ENCODE results near the gene PHLDB2. TPM values are rescaled to one million over a fixed set of nuclear protein-coding genes. Genes with fewer than 3 reads are reported as not detected.

PHLDB2 gene
- total RNA-seq, 1 experiment from 2014 or later: 143 TPM

- ChIA-PET POLR2A (interaction anchor here (1.2 to 2.2 kb wide), 3 partner anchors 11 to 39 kb away, joined by 3 to 7 read pairs (median 4); partner anchors contain the start of gene ABHD10), RAD21 (ENCODE audit: low non-redundant PET in 1 of 2, low total read pairs in 2 of 2, uncharacterized antibody in 2 of 2, unreplicated experiment in 2 of 2) (interaction anchor here in 1 of 2 experiments (1.1 kb wide), 1 partner anchor 62 kb away, joined by 3 read pairs; no protein-coding TSS in a partner anchor), CTCF (interaction anchor here (3.5 kb wide), 1 partner anchor 10 kb away, joined by 19 read pairs; no protein-coding TSS in a partner anchor)
- TF ChIP-seq SIN3A (IDR thresholded peaks at IDR 0.05; ENCODE audit: low read depth) (peak; percentile 37; the same call in 1 of the 2 replicates), SP1 (IDR thresholded peaks at IDR 0.05; ENCODE audit: low read depth) (peak; percentile 26; the same call in 1 of the 2 replicates), SRF (IDR thresholded peaks at IDR 0.05; ENCODE audit: low read depth) (peak; percentile 53; the same call in 1 of the 2 replicates), POLR2A (IDR thresholded peaks at IDR 0.05; ENCODE audit: borderline replicate concordance, extremely low read depth, insufficient read depth, insufficient read length) (no peak), CBX3 (IDR thresholded peaks at IDR 0.05; ENCODE audit: low read depth) (no peak), EZH2phosphoT487 (IDR thresholded peaks at IDR 0.05; ENCODE audit: borderline replicate concordance) (no peak), EGR1 (IDR thresholded peaks at IDR 0.05; ENCODE audit: low read depth) (0 out of 2 replicates have a peak, but pooled peaks have one; percentile 23), CEBPB (IDR thresholded peaks at IDR 0.05; ENCODE audit: low read depth) (peak; percentile 50; the same call in 1 of the 2 replicates), JUND (IDR thresholded peaks at IDR 0.05) (peak; percentile 34; the same call in 1 of the 2 replicates), MAX (IDR thresholded peaks at IDR 0.05) (0 out of 2 replicates have a peak, but pooled peaks have one; percentile 26)
- Histone ChIP-seq H3K36me3 (ENCODE audit: control insufficient read depth in 1 of 2, insufficient read depth in 2 of 2, low read length in 2 of 2) (peaks cover 15 to 40% of the 10 kb centered on the region in 2 experiments; a peak in 2 of 4 replicates), H3K9ac (ENCODE audit: low read length) (0 out of 2 replicates have a peak overlapping the region, but pooled peaks have one; percentile 3), H3K27ac (ENCODE audit: low read depth, low read length) (peak overlapping the region; percentile 85), H2AFZ (ENCODE audit: low read depth, low read length, poor library complexity, severe bottlenecking) (no peak overlapping the region), H4K20me1 (ENCODE audit: insufficient read depth) (no peaks in the 10 kb centered on the region), H3K4me1 (ENCODE audit: control insufficient read depth in 1 of 2, insufficient read depth in 2 of 2, low read length in 2 of 2) (peaks cover 37% of the 10 kb centered on the region in 2 experiments), H3K9me3 (ENCODE audit: control insufficient read depth in 1 of 2, insufficient read depth in 1 of 2, low read depth in 1 of 2, low read length in 2 of 2) (no peaks in the 10 kb centered on the region), H3K27me3 (ENCODE audit: insufficient read depth, low read length) (no peaks in the 10 kb centered on the region), H3K4me3 (replicated peaks in 1 of 2; ENCODE audit: low read depth in 1 of 2, low read length in 2 of 2) (no peak overlapping the region), H3K4me2 (ENCODE audit: low read length) (peak overlapping the region; percentile 2; the same call in 1 of the 2 replicates), H3K79me2 (ENCODE audit: insufficient read depth, low read length) (no peaks in the 10 kb centered on the region), H3K9me2 (ENCODE audit: insufficient read depth) (no peaks in the 10 kb centered on the region)
- no TSS peak for BruUV-seq (replicated peaks)
- DNase-seq (ENCODE audit: low read depth, low spot score) (no peak), ATAC-seq (peak; percentile 39)
- intact Hi-C loops (cut with micrococcal nuclease): no loop called here
Measured at GRCh38 chr3:111956995-111957734, 98.1 kb downstream of the PHLDB2 start.
